IPS DF 4.7 (cell line): ENCODE data around the gene GJA4.
"Not testable (repeated sequence)": the region's sequence is repeated elsewhere in the genome, so short reads cannot be mapped to it uniquely, and the experiment has no call there.

Source experiments
- DNase-seq: peaks from one replicate; pipeline ENCODE4 v3.0.0-alpha.2; 2013; ENCODE audit warnings: low spot score; ENCODE audit errors: extremely low read depth

Gene GJA4

GRCh38 chr1:34787461-34788420 lies 5.1 kb upstream of the GJA4 start:
- no peak for DNase-seq

GRCh38 chr1:34790985-34791384 lies 1.8 kb upstream of the GJA4 start:
- DNase-seq, result no peak

- DNase-seq, result no peak
These were observed 375 bp upstream of the GJA4 start for GRCh38 chr1:34792424-34792823.

DNA sequence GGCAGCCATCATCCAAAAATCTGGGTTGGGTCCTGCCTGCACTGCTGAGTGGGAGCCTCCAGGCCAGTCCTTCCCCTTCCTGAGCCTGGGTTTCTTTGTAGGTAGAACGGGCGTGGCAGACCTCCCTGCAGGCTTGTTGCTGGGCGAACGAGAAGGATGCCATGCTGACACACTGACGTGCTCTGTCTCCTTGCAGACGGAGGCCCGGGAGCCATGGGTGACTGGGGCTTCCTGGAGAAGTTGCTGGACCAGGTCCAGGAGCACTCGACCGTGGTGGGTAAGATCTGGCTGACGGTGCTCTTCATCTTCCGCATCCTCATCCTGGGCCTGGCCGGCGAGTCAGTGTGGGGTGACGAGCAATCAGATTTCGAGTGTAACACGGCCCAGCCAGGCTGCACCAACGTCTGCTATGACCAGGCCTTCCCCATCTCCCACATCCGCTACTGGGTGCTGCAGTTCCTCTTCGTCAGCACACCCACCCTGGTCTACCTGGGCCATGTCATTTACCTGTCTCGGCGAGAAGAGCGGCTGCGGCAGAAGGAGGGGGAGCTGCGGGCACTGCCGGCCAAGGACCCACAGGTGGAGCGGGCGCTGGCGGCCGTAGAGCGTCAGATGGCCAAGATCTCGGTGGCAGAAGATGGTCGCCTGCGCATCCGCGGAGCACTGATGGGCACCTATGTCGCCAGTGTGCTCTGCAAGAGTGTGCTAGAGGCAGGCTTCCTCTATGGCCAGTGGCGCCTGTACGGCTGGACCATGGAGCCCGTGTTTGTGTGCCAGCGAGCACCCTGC lies 1.4 kb downstream of the GJA4 start:
- no peak for DNase-seq

DNA sequence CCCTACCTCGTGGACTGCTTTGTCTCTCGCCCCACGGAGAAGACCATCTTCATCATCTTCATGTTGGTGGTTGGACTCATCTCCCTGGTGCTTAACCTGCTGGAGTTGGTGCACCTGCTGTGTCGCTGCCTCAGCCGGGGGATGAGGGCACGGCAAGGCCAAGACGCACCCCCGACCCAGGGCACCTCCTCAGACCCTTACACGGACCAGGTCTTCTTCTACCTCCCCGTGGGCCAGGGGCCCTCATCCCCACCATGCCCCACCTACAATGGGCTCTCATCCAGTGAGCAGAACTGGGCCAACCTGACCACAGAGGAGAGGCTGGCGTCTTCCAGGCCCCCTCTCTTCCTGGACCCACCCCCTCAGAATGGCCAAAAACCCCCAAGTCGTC lies 2.0 kb downstream of the GJA4 start:
- DNase-seq, result no peak

DNA sequence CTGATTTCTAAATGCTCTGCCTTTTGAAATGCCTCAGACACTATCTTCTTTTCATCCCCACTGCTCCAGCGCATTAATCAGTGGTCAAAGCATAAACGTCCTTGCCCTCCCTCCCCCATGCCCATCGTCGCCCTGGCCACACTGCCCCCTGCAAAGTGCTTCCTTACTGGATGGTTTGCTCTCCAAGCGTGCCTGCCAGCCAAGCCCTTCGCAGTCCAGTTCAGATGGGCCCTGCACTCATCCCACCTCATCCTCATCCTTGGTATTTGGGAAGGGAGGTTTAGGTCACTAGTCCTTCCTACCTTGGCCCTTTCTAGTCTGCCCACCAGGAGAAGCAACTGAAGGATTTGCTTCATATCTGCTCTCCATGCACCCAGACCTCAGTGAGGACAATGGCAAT lies 3.1 kb downstream of the GJA4 start:
- no peak for DNase-seq

- no peak for DNase-seq
These were observed 4.2 kb downstream of the GJA4 start for GRCh38 chr1:34796990-34797389.

DNA sequence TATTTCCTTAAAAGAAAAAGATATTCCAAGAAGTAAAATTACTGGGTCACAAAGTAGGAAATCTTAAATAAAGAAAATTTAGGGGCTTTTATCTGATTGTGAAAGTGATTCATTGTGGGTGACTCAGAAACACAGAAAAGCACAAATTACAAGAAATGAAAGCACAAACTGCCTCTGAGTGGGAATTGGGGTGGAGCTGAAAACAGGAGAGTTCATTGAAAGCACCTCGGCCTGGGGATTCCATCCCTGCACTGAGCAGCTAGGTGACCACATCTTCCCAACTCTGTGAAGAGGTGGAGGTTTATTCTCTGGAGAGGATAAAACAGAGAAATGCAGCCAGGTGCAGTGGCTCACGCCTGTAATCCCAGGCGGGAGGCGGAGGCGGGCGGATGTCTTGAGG lies 7.4 kb downstream of the GJA4 start:
- no peak for DNase-seq

DNA sequence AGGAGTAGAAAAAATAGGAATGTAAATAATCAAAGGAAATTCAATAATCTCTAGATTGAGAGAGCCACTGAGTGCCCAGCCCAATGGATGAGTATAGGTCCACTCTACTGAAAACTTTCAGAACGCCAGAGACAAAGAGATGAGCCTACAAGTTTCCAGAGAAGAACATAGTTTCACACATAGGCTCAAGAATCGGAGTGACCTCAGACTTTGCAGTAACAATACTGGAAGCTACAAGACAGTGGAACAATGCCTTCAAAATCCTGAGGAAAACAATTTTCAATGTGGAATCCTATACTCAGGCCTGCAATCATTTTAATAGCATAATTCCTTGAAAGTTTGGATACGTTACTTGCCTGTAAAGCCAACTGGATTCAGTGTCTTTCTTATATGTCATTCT lies 11.0 kb downstream of the GJA4 start:
- DNase-seq, result no peak

DNA sequence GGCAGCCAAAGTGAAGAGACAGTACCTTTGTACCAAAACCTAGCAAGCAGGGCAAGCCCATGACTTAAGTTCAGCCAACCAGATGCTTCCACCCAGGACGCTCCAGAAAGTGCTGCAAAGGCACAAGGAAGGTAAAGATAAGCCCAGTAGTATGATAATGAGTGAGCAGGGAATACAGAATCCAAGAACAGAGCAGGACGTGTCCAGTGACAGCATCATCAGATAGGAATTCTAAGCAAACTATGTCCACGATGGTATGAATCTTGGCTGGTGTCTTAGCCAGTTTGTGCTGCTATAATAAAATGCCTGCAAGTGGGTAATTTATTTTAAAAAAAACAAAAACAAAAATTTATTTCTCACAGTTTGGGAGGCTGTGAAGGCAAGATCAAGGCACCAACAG lies 13.6 kb downstream of the GJA4 start:
- no peak for DNase-seq

DNA sequence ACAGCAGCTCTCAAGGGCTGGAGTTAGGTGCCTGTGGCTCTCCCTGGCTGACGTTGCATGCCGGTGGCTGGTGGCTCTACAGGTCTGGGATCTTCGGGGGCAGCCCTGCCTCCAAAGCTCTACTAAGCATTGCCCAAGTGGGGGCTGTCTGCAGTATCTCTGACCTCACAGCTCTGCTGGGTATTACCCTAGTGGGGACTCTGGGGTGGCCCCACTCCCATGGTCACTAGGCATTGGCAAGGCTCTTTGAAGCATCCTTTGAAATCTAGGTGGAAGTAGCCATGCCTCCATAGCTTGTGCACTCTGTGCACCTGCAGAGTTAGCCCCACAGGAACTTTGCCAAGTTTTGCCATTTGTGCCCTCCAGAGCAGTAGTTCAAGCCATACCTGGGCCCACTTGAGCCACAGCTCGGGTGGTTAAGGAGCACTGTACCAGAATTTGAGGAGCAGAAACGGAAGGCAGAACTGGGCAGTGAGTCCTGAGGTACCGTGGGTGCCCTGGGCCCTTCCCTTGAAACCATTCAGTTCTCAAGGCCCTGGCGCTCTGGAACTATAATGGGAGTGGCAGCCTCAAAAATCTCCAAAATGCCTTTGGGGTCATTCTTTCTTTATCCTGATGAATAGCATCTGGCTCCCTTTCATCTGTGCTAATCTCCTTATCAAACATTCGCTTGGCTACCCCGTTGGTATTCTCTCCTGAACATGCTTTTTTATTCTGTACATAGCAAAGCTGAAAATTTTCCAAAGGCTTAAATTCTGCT lies 15.4 kb downstream of the GJA4 start:
- no peak for DNase-seq

DNA sequence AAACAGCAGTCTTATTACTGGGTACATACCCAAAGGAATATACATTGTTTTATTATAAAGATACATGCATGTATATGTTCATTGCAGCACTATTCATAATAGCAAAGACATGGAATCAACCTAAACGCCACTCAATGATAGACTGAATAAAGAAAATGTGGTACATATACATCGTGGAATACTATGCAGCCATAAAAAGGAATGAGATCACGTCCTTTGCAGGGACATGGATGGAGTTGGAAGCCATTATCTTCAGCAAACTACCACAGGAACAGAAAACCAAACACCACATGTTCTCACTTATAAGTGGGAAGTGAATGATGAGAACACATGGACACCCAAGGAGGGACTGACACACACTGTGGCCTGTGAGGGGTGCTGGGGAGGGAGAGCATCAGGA lies 18.0 kb downstream of the GJA4 start:
- DNase-seq, result not testable (repeated sequence)

DNA sequence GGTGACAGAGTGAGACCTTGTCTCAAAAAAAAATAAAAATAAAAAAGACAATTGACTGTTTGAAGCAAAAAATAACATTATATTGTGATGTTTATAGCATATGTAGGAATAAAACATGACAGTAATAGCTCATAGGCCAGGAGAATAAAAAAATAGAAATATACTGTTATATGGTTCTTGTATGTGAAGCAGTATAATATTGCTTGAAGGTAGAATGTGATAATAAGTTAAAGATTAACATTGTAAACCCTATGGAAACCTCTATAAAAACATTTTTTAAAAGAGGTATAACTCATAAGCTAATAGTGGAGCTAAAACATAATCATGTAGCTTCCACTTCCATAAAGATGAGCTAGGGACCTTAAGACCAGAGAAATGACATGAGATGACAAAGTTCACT lies 23.5 kb downstream of the GJA4 start:
- no peak for DNase-seq

DNA sequence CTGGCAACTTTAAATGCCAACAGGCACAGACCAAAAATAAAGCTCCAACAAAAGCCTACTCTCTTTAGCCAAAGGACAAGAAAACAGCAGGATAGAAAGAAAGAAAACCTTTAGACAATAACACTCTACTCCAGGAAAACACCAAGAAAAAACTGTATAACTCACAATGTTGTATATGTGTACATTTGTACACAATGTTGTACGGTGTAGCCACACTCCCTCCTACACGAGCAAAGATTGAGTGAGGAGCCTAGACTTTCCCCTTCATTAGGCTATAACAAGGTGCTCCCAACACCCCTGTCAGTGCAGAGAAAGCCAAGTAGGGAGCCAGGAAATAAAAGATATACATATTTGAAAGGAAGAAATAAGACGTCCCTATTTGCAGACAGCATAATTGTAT lies 24.0 kb downstream of the GJA4 start:
- DNase-seq, result no peak

- DNase-seq, result not testable (repeated sequence)
These were observed 26.1 kb downstream of the GJA4 start for GRCh38 chr1:34818862-34819261.

- no peak for DNase-seq
These were observed 29.4 kb downstream of the GJA4 start for GRCh38 chr1:34822202-34822601.

- no peak for DNase-seq
These were observed 32.1 kb downstream of the GJA4 start for GRCh38 chr1:34824817-34825454.

GRCh38 chr1:34825455-34826091 lies 32.8 kb downstream of the GJA4 start:
- DNase-seq, result no peak

DNA sequence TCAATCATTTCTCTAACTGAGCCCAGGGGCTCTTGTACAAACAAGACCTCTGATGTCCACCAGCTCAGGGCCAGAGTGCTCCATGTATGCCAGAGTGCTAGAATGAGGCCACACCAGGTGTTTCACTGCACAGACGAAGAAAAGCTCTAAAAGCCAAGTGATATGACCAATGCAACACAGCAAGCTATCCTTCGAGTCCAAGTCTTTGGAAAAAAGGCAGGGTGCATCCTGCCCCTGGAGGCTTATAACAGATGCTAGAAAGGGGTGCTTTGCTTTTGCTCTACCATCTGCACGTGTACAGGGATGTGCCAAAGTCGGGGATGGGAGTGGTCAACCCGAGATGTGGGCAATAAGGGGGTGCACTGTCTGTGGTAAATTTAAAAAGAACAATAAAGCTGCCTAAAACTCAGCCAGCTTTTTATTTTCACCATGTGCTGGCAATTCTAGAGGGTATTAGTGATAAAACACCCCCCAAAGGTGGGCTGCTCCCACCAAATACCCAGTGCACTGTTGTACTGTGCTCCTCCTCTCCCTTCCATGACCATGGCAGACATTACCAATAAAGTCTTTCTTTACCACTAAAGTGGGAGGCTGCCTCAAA lies 34.6 kb downstream of the GJA4 start:
- DNase-seq, result no peak

GRCh38 chr1:34828611-34829010 lies 35.8 kb downstream of the GJA4 start:
- DNase-seq, result no peak
